HG03108 (cell line): Measurements from ENCODE around the gene SPG11.
"Not testable (repeated sequence)": the region's sequence is repeated elsewhere in the genome, so short reads cannot be mapped to it uniquely, and the experiment has no call there.

ENCODE experiments used
- ATAC-seq: cut with Tn5 transposase; IDR thresholded peaks from one replicate; pipeline ENCODE4 v1.9.1; 2021; ENCODE audit warnings: moderate library complexity; ENCODE audit not compliant: unreplicated experiment

Gene SPG11, protein sequence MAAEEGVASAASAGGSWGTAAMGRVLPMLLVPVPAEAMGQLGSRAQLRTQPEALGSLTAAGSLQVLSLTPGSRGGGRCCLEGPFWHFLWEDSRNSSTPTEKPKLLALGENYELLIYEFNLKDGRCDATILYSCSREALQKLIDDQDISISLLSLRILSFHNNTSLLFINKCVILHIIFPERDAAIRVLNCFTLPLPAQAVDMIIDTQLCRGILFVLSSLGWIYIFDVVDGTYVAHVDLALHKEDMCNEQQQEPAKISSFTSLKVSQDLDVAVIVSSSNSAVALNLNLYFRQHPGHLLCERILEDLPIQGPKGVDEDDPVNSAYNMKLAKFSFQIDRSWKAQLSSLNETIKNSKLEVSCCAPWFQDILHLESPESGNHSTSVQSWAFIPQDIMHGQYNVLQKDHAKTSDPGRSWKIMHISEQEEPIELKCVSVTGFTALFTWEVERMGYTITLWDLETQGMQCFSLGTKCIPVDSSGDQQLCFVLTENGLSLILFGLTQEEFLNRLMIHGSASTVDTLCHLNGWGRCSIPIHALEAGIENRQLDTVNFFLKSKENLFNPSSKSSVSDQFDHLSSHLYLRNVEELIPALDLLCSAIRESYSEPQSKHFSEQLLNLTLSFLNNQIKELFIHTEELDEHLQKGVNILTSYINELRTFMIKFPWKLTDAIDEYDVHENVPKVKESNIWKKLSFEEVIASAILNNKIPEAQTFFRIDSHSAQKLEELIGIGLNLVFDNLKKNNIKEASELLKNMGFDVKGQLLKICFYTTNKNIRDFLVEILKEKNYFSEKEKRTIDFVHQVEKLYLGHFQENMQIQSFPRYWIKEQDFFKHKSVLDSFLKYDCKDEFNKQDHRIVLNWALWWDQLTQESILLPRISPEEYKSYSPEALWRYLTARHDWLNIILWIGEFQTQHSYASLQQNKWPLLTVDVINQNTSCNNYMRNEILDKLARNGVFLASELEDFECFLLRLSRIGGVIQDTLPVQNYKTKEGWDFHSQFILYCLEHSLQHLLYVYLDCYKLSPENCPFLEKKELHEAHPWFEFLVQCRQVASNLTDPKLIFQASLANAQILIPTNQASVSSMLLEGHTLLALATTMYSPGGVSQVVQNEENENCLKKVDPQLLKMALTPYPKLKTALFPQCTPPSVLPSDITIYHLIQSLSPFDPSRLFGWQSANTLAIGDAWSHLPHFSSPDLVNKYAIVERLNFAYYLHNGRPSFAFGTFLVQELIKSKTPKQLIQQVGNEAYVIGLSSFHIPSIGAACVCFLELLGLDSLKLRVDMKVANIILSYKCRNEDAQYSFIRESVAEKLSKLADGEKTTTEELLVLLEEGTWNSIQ (N-terminal part only)

DNA sequence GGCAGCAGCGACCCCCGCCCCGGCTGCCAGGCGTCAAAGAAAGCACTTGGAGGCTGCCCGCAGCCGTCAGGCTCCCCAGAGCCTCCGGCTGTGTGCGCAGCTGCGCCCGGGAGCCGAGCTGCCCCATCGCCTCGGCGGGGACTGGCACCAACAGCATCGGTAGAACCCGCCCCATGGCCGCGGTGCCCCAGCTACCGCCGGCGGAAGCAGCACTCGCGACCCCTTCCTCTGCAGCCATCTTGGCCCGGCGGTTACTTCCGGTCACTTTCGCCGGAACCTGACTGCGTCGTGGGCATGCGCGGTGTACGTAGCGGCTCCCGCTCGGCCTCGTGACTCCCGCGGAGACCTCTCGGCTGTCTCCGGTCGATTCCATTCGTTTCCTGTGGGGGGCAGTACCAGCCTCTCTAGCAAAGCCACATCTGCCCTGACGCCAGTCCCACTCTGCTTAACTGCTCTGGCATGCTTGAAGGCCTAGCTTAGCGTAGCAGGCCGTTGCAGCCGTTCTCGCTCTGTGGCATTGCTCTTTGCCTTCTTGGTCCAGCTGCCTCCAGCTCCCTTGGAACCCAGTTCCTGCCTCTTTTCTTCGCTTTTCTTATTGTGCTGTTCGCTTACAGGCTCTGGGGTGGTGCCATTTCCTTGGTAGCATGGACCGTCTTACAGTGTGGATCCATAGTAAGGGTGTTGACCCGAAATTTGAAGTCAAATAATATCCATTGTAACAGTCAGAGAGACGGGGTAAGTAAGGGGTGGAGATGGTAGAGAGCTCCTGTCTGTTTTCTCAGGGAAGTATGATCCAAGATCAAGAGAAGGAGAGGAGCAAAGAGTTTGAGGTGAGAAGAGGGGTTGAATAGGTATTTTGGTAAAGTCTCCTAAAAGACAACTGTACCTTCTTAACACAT lies at the start of gene SPG11:
Gene SPG11, minus strand, starts transcription at position 253 of the 899 bp plus-strand sequence. Its CDS starts 15 bp downstream, at position 238.
- ATAC-seq = peak; percentile 67

DNA sequence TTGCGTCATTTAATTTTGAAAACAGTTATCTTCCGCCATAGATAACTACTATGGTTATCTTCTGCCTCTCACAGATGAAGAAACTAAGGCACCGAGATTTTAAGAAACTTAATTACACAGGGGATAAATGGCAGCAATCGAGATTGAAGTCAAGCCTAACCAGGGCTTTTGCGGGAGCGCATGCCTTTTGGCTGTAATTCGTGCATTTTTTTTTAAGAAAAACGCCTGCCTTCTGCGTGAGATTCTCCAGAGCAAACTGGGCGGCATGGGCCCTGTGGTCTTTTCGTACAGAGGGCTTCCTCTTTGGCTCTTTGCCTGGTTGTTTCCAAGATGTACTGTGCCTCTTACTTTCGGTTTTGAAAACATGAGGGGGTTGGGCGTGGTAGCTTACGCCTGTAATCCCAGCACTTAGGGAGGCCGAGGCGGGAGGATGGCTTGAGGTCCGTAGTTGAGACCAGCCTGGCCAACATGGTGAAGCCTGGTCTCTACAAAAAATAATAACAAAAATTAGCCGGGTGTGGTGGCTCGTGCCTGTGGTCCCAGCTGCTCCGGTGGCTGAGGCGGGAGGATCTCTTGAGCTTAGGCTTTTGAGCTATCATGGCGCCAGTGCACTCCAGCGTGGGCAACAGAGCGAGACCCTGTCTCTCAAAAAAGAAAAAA lies 49.0 kb upstream of the SPG11 start:
- no peak for ATAC-seq

DNA sequence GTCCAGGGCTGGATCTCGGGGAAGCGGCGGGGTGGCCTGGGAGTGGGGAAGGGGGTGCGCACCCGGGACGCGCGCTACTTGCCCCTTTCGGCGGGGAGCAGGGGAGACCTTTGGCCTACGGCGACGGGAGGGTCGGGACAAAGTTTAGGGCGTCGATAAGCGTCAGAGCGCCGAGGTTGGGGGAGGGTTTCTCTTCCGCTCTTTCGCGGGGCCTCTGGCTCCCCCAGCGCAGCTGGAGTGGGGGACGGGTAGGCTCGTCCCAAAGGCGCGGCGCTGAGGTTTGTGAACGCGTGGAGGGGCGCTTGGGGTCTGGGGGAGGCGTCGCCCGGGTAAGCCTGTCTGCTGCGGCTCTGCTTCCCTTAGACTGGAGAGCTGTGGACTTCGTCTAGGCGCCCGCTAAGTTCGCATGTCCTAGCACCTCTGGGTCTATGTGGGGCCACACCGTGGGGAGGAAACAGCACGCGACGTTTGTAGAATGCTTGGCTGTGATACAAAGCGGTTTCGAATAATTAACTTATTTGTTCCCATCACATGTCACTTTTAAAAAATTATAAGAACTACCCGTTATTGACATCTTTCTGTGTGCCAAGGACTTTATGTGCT lies 48.4 kb upstream of the SPG11 start:
- ATAC-seq = peak; percentile 8

DNA sequence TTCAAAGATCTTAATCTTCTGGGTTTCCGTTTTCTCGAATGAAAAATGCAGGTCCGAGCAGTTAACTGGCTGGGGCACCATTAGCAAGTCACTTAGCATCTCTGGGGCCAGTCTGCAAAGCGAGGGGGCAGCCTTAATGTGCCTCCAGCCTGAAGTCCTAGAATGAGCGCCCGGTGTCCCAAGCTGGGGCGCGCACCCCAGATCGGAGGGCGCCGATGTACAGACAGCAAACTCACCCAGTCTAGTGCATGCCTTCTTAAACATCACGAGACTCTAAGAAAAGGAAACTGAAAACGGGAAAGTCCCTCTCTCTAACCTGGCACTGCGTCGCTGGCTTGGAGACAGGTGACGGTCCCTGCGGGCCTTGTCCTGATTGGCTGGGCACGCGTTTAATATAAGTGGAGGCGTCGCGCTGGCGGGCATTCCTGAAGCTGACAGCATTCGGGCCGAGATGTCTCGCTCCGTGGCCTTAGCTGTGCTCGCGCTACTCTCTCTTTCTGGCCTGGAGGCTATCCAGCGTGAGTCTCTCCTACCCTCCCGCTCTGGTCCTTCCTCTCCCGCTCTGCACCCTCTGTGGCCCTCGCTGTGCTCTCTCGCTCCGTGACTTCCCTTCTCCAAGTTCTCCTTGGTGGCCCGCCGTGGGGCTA lies 47.8 kb upstream of the SPG11 start, which contains the start of the genes B2M and PATL2:
Gene B2M, plus strand, starts transcription at position 422 of the 647 bp plus-strand sequence. Its CDS starts 30 bp downstream, at position 452.
Gene PATL2, minus strand, starts transcription at position 228 of the 647 bp plus-strand sequence. CDS start 34,833 bp downstream, outside the sequence.
- ATAC-seq = peak; percentile 80

DNA sequence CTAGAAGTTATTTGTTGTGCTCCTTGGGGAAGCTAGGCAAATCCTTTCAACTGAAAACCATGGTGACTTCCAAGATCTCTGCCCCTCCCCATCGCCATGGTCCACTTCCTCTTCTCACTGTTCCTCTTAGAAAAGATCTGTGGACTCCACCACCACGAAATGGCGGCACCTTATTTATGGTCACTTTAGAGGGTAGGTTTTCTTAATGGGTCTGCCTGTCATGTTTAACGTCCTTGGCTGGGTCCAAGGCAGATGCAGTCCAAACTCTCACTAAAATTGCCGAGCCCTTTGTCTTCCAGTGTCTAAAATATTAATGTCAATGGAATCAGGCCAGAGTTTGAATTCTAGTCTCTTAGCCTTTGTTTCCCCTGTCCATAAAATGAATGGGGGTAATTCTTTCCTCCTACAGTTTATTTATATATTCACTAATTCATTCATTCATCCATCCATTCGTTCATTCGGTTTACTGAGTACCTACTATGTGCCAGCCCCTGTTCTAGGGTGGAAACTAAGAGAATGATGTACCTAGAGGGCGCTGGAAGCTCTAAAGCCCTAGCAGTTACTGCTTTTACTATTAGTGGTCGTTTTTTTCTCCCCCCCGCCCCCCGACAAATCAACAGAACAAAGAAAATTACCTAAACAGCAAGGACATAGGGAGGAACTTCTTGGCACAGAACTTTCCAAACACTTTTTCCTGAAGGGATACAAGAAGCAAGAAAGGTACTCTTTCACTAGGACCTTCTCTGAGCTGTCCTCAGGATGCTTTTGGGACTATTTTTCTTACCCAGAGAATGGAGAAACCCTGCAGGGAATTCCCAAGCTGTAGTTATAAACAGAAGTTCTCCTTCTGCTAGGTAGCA lies 47.0 kb upstream of the SPG11 start:
- ATAC-seq = no peak

DNA sequence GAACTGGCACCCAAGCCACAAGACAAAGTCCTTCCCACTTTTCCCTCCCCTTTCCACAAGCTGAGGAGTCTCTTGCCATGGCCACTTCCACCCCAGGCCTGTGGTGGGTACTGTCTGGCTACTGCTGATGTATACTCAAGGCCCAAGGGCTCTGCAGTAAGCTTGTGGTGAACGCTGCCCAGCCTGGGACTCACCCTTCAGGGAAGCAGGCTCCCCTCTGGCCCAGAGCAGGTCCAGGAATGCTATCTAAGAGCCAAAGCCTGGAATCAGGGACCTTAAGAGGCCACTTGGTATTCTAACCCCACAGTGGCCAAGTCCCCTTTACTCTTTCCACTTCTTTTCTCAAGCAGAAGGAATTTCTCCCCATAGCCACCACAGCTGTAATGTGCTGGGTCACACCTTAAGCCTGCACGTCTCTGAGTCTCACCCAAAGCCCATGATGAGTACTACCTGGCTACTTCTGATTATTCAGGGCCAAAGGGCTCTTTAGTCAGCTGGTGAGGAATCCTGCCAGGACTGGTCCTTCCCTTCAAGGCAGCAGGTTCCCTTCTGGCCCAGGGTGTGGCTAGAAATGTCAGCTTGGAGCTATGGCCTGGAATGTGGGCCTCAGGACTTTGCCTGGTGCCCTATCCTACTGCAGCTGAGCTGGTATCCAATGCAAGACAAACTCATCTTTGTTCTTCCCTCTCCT lies 43.6 kb upstream of the SPG11 start:
- no peak for ATAC-seq

DNA sequence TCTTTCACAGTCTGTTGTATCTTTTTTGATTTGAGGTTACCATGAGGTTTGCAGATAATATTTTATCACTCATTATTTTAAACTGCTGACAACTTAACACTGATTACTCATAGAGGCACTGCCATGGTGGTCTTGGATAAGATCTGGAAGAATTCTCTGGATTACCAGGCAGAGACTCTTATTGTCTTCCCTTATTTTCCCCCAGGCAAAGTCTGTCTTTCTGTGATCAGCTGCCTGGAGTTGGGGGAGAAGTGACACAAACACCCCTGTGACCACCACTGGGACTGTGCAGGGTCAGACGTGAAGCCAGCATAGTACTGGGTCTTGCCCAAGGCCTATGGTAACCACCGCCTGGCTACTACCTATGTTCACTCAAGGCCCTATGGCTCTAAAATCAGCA lies 42.9 kb upstream of the SPG11 start:
- no peak for ATAC-seq

DNA sequence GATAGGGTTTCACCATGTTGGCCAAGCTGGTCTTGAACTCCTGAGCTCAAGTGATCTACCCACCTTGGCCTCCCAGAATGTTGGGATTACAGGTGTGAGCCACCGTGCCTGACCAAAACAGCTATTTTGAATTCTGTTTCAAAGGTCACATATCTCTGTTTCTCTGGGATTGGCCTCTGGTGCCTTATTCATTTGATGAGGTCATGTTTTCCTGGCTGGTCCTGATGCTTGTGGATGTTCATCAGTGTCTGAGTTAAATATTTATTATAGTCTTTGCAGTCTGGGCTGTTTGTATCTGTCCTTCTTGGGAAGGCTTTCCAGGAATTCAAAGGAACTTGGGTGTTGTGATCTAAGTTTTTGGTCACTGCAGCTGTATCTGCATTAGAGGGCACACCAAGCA lies 42.5 kb upstream of the SPG11 start:
- no peak for ATAC-seq

DNA sequence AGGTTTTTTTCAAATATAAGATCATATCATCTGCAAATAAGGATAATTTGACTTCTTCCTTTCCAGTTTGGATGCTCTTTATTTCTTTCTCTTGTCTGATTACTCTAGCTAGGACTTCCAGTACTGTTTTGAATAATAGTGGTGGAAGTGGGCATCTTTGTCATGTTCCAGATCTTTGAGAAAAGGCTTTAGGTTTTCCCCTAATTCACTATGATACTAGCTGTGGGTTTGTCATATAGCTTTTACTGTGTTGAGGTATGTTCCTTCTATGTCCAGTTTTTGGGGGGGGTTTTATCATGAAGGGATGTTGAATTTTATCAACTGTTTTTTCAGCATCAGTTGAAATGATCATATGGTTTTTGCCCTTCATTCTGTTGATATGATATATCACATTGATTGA lies 37.2 kb upstream of the SPG11 start:
- not testable (repeated sequence) for ATAC-seq

DNA sequence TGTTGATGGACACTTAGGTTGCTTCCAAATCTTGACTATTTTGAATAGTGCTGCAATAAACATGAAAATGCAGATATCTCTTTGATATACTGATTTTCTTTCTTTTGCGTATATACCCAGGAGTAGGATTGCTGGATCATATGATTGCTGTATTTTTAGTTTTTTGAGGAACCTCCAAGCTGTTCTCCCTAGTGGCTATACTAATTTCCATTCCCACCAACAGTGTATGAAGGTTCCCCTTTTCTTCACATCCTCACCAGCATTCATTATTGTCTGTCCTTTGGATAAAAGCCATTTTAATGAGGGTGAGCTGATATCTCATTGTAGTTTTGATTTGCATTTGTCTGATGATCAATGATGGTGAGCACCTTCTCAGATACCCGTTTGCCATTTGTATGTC lies 35.2 kb upstream of the SPG11 start:
- no peak for ATAC-seq

DNA sequence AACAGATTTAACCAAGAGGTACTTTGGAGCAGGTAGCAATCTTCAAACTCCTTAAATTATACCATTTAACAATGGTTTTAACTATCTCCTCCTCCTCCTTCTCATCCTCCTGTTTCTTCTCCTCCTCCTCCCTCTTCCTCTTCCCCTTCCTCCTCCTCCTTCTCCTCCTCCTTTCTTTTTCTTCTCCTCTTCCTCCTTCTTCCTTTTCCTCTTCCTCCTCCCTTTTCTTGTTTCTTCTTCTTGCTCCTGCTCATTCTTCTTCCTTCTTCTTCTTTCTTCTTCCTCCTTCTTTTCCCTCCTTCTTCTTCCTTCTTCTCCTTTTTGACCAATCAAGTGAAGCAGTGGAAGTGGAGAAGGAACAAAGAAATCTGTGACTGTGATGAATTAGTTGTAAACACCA lies 33.6 kb upstream of the SPG11 start:
- no peak for ATAC-seq

DNA sequence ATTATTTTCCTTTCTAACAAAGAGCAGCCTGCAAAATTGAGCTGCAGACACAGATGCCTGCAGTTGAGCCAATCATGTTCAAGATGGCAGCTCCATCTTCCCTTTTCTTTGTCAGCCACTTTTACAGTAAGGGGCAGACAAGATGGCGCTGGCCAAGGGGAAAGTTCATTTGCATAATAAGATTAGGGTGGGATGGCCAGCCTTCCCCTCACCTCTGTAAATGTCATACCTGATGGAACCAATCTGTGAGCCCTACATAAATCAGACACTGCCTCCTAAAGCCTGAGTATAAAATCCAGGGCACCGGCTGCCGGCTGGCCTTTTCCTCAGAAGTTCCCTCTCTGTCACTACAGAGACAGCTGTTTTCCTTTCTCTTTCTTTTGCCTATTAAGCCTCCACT lies 31.8 kb upstream of the SPG11 start:
- no peak for ATAC-seq

DNA sequence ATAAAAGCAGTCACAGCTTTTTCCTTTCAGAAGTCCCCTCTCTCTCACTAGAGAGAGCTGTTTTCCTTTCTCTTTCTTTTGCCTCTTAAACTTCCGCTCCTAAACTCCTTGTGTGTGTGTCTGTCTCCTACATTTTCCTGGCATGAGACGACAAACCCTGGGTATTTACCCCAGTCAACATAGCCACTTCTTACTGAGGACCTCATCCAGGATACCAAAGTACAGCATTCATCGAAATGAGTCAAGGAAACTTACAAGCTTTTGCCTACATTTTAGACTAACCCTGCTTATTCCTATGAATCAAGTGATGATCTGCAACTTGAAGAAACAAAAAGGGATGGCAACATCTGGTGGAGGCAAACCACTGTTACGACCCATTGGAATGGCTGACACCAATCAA lies 31.0 kb upstream of the SPG11 start:
- ATAC-seq = no peak

DNA sequence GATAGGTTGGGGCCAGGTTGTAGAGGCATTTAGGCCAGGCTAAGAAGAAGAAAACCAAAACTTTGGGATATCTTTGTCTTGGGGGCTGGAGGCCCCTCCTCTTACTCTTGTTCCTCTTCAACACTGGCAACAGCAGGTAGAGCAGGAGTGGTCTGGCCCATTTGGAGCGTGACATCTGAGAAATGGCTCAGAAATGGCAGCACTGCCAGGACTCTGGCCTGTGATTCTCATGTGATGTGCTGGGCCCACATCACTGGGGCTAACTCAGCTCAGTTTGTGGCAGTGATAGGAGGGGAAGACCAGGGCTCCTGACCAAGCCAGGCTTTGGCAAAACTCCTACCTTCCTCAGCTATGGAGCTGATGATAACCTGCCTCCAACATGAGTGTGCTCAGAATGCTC lies 29.2 kb upstream of the SPG11 start:
- no peak for ATAC-seq

DNA sequence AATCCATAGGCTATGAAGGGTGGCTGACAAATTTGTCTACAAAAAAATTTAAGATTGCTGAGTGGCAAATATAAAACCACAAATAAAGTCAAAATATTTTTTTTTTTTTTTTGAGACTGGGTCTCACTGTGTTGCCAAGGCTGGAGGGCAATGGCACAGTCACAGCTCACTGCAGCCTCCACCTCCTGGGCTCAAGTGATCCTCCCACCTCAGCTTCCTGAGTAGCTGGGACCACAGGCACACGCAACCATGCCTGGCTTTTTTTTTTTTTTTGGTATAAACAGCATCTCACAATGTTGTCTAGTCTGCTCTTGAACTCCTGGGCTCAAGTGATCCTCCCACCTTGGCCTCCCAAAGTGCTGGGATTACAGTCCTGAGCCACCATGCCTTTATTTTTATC lies 26.8 kb upstream of the SPG11 start:
- not testable (repeated sequence) for ATAC-seq

DNA sequence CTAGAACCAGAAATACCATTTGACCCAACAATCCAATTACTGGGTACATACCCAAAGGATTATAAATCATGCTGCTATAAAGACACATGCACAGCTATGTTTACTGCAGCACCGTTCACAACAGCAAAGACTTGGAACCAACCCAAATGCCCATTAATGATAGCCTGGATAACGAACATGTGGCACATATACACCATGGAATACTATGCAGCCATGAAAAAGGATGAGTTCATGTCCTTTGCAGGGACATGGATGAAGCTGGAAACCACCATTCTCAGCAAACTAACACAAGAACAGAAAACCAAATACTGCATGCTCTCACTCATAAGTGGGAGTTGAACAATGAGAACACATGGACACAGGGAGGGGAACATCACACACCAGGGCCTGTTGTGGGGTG lies 25.9 kb upstream of the SPG11 start:
- ATAC-seq = not testable (repeated sequence)
